Epithelial cell of esophagus (primary cell): ENCODE results near the gene CEP83.

Source experiments
- DNase-seq: peaks from one replicate; pipeline ENCODE4 v3.0.0; 2010; ENCODE audit warnings: low read depth
- H3K4me3 ChIP-seq: 2 replicates; pipeline ENCODE4 v1.5.1; 2011; ENCODE audit warnings: mild to moderate bottlenecking, low read length, control low read depth
- TF ChIP-seq, protein P1 (sequence below): IDR thresholded peaks from 2 replicates; pipeline ENCODE4 v1.5.1; 2011; ENCODE audit warnings: low read depth, mild to moderate bottlenecking, low read length, control low read depth, inconsistent platforms; ENCODE audit not compliant: insufficient read depth; ENCODE audit errors: missing control alignments

The CEP83 gene

DNA sequence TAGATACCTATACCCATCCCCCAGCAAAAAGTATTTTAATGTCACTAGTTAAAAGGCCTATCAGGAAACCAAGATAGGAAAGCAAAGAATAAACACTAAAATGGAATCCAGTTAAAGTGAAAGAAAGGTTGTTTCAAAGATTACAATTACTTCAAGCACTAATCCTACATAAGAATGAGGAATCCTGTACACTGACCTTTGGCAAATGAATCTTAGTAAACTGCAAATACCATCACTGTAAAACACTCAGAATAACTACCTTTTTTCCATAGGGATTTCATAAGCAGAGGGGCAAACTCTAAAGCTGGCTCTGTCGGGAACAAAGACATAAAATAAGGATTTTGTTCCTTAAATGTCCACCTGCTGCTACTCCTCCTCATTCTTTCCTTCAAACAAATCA, 25.9 kb downstream of the CEP83 start:
- DNase-seq = no peak
- H3K4me3 ChIP-seq = no peak overlapping the region
- TF ChIP-seq, protein P1, sequence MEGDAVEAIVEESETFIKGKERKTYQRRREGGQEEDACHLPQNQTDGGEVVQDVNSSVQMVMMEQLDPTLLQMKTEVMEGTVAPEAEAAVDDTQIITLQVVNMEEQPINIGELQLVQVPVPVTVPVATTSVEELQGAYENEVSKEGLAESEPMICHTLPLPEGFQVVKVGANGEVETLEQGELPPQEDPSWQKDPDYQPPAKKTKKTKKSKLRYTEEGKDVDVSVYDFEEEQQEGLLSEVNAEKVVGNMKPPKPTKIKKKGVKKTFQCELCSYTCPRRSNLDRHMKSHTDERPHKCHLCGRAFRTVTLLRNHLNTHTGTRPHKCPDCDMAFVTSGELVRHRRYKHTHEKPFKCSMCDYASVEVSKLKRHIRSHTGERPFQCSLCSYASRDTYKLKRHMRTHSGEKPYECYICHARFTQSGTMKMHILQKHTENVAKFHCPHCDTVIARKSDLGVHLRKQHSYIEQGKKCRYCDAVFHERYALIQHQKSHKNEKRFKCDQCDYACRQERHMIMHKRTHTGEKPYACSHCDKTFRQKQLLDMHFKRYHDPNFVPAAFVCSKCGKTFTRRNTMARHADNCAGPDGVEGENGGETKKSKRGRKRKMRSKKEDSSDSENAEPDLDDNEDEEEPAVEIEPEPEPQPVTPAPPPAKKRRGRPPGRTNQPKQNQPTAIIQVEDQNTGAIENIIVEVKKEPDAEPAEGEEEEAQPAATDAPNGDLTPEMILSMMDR = no peak

DNA sequence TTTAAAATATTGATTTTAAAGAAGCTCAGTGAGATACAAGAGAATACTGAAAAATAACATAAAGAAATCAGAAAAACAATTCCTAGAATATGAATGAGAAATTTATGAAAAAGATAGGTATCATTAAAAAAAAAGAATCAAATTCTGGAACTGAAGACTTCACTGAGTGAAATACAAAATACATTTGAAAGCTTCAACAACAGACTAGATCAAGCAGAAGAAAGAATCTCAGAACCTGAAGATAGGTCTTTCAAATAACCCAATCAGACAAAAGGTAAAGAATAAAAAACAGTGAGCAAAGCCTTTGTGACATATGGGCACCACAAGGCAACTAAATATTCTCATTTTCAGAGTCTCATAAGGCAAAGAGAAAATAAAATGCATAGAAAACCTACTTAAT, 29.4 kb downstream of the CEP83 start:
- TF ChIP-seq, protein P1 = no peak
- no peak overlapping the region for H3K4me3 ChIP-seq
- DNase-seq = no peak

- no peak for DNase-seq
- TF ChIP-seq, protein P1 = no peak
- H3K4me3 ChIP-seq = no peak overlapping the region
These were observed 30.0 kb downstream of the CEP83 start for GRCh38 chr12:94429633-94430032.

GRCh38 chr12:94429191-94429590, 30.5 kb downstream of the CEP83 start:
- TF ChIP-seq, protein P1 = no peak
- H3K4me3 ChIP-seq = no peak overlapping the region
- DNase-seq = no peak

DNA sequence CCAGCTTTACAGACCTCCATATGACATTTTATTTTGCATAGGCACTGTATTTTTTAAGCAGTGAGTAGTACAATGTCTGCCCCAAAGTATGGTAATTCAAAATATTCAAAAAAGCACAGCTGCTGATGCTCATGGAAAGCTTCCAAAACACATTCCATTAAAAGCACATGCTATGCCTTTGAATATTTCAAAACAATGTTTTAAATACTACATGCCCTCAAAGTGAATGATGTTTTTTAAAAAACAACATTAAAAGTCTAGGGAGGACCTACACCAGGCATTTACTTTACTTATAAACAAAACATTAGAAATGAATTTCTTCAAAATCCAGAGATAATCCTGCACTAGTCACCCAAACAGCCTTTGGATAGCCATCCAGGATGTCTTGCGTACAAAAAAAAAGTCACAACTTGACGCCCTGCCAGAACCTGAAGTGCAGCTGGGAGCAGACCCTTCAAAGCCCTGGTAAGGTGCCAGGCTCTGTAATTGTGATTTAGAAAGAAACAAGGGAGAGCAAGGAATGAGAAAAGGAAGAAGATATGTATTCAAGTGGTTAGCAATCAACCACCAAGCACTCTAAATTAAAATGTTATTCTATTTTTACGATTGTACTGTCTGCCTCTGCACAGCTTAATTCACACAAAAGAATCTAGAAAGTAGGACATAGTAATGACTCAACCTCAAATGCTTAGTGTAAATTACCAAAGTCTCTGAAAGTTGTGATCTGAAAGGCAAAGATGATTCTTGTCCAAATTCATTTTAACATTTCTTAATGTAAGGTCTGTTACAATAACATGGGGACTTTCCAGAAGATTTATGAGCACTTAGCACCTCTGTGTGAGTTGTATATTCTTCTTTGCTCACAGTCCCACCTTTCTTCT, 31.9 kb downstream of the CEP83 start:
- TF ChIP-seq, protein P1 = no peak
- H3K4me3 ChIP-seq = no peak overlapping the region
- DNase-seq = no peak

- TF ChIP-seq, protein P1 = no peak
- no peak for DNase-seq
- H3K4me3 ChIP-seq = no peak overlapping the region
These were observed 33.6 kb downstream of the CEP83 start for GRCh38 chr12:94426049-94426448.

- H3K4me3 ChIP-seq = peak overlapping the region; percentile 37
- peak; percentile 6 for DNase-seq
These were observed 34.8 kb downstream of the CEP83 start for GRCh38 chr12:94424830-94425229.
